Colonic mucosa (tissue), 4 donors: Measurements from ENCODE around the gene ATP6V0D1. TPM values are rescaled to one million over a fixed set of nuclear protein-coding genes. Genes with fewer than 3 reads are reported as not detected.

ENCODE experiments used
- DNase-seq: peaks from one replicate; pipeline ENCODE4 v3.0.0-alpha.2; 2020
- H3K27ac ChIP-seq: fragments of 200-600 bp; one replicate; pipeline ENCODE4 v1.8.0; 2021
- H3K27me3 ChIP-seq: fragments of 200-600 bp; one replicate; pipeline ENCODE4 v1.8.0; 2021
- H3K36me3 ChIP-seq: fragments of 200-600 bp; one replicate; pipeline ENCODE4 v1.8.0; 2021
- H3K4me1 ChIP-seq: fragments of 200-600 bp; one replicate; pipeline ENCODE4 v1.8.0; 2021; ENCODE audit warnings: mild to moderate bottlenecking
- H3K4me3 ChIP-seq: fragments of 200-600 bp; one replicate; pipeline ENCODE4 v1.8.0; 2021
- H3K9ac ChIP-seq, 2 donors: one replicate each; pipeline ENCODE4 v1.7.0; 2013; ENCODE audit warnings: control low read depth in 2 of 2, low read depth in 2 of 2, low read length in 2 of 2
- H3K9me3 ChIP-seq: fragments of 200-600 bp; one replicate; pipeline ENCODE4 v1.8.0; 2021
- intact Hi-C: fragments of 100-400 bp; cut with DNase I; formaldehyde crosslinking; loops from one replicate; pipeline ENCODE4 v1.14.1; 2022
- total RNA-seq, 2 donors: library from RNA; stranded (reverse); fragmentation: NEBNext Ultra II Directional in 1 of 2; extraction: Animal tissue kit (Norgen Biotek cat#: 25700) in 1 of 2; gene quantifications; one replicate each; pipeline ENCODE4 v1.2.1, GENCODE V29; 2021
- TF ChIP-seq, protein P1 (sequence below): fragments of 200-600 bp; IDR thresholded peaks from one replicate; pipeline ENCODE4 v1.8.0; 2022; ENCODE audit warnings: antibody characterized with exemption, mild to moderate bottlenecking
- donor health status: healthy.
- donor health status: DM: no; HTN: no; CAD: no.
- donor health status: DM: no; HTN: no; CAD: no.

Gene ATP6V0D1
- total RNA-seq, 2 donors from 2014 or later, result 194 to 195 TPM

DNA sequence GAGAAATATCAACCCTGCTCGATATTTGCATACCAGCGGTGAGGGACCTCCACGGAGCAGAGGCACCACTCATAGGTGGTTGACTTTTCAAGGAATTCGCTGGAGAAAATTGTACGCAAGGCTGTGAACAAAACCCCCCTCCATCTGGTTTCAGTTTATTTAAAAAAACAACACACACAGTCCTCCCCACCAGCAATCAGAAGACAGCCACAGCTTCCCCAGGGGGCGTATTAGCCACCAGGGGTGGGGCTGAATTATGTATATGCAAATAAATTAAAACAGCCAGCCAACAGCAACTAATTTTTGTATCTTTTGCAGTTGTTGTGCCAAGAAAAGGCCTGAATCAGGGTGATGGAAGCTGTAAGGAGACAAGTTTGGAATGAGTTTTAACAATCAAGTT is 55.9 kb downstream of the ATP6V0D1 start:
- no peaks in the 10 kb centered on the region for H3K9me3 ChIP-seq
- TF ChIP-seq, protein P1, sequence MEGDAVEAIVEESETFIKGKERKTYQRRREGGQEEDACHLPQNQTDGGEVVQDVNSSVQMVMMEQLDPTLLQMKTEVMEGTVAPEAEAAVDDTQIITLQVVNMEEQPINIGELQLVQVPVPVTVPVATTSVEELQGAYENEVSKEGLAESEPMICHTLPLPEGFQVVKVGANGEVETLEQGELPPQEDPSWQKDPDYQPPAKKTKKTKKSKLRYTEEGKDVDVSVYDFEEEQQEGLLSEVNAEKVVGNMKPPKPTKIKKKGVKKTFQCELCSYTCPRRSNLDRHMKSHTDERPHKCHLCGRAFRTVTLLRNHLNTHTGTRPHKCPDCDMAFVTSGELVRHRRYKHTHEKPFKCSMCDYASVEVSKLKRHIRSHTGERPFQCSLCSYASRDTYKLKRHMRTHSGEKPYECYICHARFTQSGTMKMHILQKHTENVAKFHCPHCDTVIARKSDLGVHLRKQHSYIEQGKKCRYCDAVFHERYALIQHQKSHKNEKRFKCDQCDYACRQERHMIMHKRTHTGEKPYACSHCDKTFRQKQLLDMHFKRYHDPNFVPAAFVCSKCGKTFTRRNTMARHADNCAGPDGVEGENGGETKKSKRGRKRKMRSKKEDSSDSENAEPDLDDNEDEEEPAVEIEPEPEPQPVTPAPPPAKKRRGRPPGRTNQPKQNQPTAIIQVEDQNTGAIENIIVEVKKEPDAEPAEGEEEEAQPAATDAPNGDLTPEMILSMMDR, result no peak
- no peaks in the 10 kb centered on the region for H3K27me3 ChIP-seq
- H3K36me3 ChIP-seq, result no peaks in the 10 kb centered on the region
- H3K4me3 ChIP-seq, result no peak overlapping the region
- H3K9ac ChIP-seq, result no peak overlapping the region
- no peak for DNase-seq
- H3K27ac ChIP-seq, result no peak overlapping the region
- peaks cover 3% of the 10 kb centered on the region for H3K4me1 ChIP-seq
- intact Hi-C loops, result no loop called here

DNA sequence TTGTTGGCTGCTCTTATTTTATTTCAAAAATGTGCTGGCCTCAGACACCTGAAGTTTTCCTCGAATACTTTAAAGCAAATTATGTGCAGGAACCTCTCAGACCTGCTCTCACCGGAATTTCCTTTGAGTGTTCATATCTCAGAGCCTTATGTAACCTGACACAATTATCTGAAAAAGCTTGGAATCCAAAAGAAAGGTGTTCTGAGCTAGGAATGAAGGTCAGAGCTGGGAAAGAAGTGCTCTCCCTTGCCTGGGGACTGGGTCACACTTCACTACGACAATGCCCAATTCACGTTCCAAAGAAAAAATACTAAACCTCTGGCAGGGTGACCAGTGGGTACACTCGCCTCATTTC is 56.7 kb downstream of the ATP6V0D1 start:
- DNase-seq, result no peak
- intact Hi-C loops, result no loop called here
- Histone ChIP-seq H3K27ac (no peak overlapping the region), H3K9me3 (no peaks in the 10 kb centered on the region), H3K4me3 (no peak overlapping the region), H3K27me3 (no peaks in the 10 kb centered on the region), H3K4me1 (peaks cover 3% of the 10 kb centered on the region), H3K36me3 (no peaks in the 10 kb centered on the region), H3K9ac (no peak overlapping the region)
- TF ChIP-seq, protein P1, result no peak

DNA sequence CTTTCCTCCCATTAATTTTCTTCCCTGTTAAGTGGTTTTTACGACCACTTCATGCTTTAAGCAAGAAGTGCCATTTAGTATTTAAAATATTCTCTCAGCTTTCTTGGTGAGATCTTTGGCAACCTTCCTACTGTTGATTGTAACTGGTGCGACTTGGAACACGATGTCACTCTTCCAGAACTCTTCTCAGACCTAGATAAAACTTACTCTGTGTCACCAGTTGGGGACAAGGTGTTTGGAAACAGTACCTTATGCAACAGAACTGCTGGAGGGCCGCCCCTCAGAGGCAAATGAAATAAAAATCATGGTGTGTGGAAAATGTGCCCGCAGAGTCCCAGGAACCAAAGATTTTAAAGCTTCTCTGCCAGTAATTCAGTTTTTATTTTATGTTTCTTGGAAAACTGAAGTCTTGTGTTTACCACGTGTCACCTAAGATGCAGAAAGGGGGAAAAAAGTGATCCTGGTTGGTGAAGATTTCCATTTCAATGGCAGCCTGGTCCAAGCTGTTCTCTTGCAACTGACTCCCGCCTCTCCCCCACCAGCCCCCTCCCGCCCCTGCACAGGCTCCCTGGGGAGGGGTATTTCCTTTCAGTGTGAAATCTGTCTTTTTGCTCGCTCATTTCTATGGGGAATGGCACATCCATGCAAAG is 57.2 kb downstream of the ATP6V0D1 start:
- TF ChIP-seq, protein P1, result no peak
- H3K4me3 ChIP-seq, result no peak overlapping the region
- no peaks in the 10 kb centered on the region for H3K9me3 ChIP-seq
- no peaks in the 10 kb centered on the region for H3K36me3 ChIP-seq
- H3K9ac ChIP-seq, result no peak overlapping the region
- H3K27ac ChIP-seq, result no peak overlapping the region
- no peak for DNase-seq
- intact Hi-C loops, result no loop called here
- H3K27me3 ChIP-seq, result no peaks in the 10 kb centered on the region
- H3K4me1 ChIP-seq, result peaks cover 3% of the 10 kb centered on the region

DNA sequence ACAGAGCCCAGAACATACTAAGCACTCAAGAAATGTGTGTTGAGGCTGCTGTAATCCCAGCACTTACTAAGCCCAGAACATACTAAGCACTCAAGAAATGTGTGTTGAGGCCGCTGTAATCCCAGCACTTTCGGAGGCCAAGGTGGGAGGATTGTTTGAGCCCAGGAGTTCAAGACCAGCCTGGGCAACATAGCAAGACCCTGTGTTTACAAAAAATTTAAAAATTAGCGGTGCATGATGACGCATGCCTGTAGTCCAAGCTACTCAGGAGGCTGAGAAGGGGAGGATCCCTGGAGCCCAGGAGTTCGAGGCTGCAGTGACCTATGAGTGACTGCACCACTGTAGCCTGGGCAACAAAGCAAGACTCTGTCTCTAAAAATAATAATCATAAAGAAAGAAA is 57.9 kb downstream of the ATP6V0D1 start:
- Histone ChIP-seq H3K27ac (no peak overlapping the region), H3K4me1 (no peaks in the 10 kb centered on the region), H3K9me3 (no peaks in the 10 kb centered on the region), H3K36me3 (no peaks in the 10 kb centered on the region), H3K9ac (no peak overlapping the region), H3K27me3 (no peaks in the 10 kb centered on the region), H3K4me3 (no peak overlapping the region)
- TF ChIP-seq, protein P1, result no peak
- no peak for DNase-seq
- intact Hi-C loops, result no loop called here

DNA sequence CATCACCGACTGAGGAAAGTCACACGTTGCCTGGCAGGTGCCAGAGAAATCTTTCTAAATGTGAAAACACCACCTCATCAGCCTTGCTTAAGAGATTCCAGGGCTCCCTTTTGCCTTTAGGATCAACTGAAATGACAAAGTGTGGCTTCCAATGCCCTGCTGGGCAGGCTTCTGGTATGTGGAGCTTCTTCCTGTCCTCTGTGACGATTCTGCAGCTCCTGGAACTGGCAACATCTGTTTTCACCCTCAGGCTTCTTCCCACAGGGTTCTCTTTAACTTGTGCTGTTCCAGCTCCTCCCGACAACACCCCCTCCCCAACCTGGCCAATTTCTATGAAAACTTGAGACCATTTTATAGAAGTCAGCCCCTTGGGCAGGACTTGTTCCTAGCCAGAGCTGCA is 59.9 kb downstream of the ATP6V0D1 start:
- no peak for DNase-seq
- TF ChIP-seq, protein P1, result no peak
- Histone ChIP-seq H3K27ac (no peak overlapping the region), H3K27me3 (no peaks in the 10 kb centered on the region), H3K4me3 (no peak overlapping the region), H3K9ac (no peak overlapping the region), H3K36me3 (no peaks in the 10 kb centered on the region), H3K9me3 (no peaks in the 10 kb centered on the region), H3K4me1 (no peaks in the 10 kb centered on the region)
- intact Hi-C loops, result no loop called here
